ENCODE results near the gene RPS17. TPM values are rescaled to one million over a fixed set of nuclear protein-coding genes. Genes with fewer than 3 reads are reported as not detected.
"Not testable (repeated sequence)": the region's sequence is repeated elsewhere in the genome, so short reads cannot be mapped to it uniquely, and the experiment has no call there.

RPS17 gene
- total and polyA plus RNA-seq, 10 of the 15 experiments (the other 5 are each of a cell fraction or from before 2014, with no cell fraction given) = 1,223 to 7,871 (median 3,879) TPM

DNA sequence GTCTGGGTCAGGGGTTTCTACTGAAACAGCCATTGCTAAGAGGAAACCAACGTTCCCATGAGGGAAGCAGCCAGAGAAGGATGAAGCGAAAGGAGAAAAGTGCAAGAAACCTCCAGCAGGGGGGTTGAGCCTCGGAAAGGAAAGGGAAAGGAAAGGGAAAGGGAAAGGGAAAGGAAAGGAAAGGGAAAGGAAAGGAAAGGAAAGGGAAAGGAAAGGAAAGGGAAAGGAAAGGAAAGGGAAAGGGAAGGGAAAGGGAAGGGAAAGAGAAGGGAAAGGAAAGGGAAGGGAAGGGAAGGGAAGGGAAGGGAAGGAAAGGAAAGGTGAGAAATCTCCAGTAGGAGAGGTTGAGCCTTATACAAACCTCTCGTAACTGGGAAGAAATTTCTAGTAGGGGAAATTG is 52.0 kb downstream of the RPS17 start:
- DNase-seq (ENCODE audit: low read depth, low spot score); BruUV-seq (replicated peaks); CTCF ChIA-PET; POLR2A ChIA-PET; H3K27ac ChIP-seq (ENCODE audit: control insufficient read depth, insufficient read depth); H3K9me3 ChIP-seq (replicated peaks; ENCODE audit: control insufficient read depth, insufficient read depth, low read length); H3K9ac ChIP-seq (ENCODE audit: control insufficient read depth, insufficient read depth, low read length); FAIRE-seq; H3K4me1 ChIP-seq (ENCODE audit: control insufficient read depth, insufficient read depth, low read length); in situ Hi-C loops (cut with MboI); H3K36me3 ChIP-seq (ENCODE audit: control insufficient read depth in 2 of 2, insufficient read depth in 2 of 2, low read length in 1 of 2); H3K4me2 ChIP-seq (ENCODE audit: control insufficient read depth, insufficient read depth); H3K27me3 ChIP-seq (replicated peaks in 1 of 2; ENCODE audit: control insufficient read depth in 2 of 2, insufficient read depth in 2 of 2, low read length in 1 of 2); intact Hi-C loops (cut with micrococcal nuclease; ENCODE audit: unreplicated experiment); ATAC-seq; SMC1A ChIA-PET (ENCODE audit: uncharacterized antibody, unreplicated experiment); RAD21 ChIA-PET (ENCODE audit: unreplicated experiment); H3K79me2 ChIP-seq (ENCODE audit: control insufficient read depth, insufficient read depth, low read length); H2AFZ ChIP-seq (ENCODE audit: control insufficient read depth, low read depth, low read length); H4K20me1 ChIP-seq (ENCODE audit: control insufficient read depth, insufficient read depth); H3K4me3 ChIP-seq: not testable (repeated sequence)
- peak in 1 of 2 experiments; percentile 30; a peak in 2 of 4 replicates for TF ChIP-seq IKZF2 (IDR thresholded peaks at IDR 0.05)
- 36% methylated on average over 4 of the region's 4 CpGs for WGBS (ENCODE audit: insufficient coverage, insufficient replicate concordance, low lambda C conversion rate, missing lambda C conversion rate)

DNA sequence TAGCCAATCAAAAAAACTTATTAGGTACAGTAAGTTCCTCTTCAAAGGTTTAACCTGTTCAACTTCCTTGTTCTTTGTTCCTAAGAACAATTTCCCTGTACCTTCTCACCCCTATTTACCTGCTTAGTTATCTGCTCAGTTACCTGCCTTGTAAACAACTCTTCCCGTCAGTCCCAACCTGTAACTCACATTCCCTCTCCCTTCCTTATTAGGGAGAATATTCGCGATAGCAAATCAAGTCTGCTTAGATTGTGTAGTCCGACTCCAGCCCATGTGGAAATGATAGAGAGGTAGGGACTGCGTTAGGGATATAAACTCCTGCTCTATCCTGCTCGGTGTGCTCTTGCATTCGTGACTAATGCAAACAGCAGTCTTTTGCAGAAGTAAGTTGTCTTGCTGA is 53.2 kb downstream of the RPS17 start:
- SMC1A ChIA-PET (ENCODE audit: uncharacterized antibody, unreplicated experiment); CTCF ChIA-PET: not testable (repeated sequence)

More for the DNA sequence above, 53.2 kb downstream of the RPS17 start:
- BruUV-seq (replicated peaks); H2AFZ ChIP-seq (ENCODE audit: control insufficient read depth, low read depth, low read length); FAIRE-seq; H3K79me2 ChIP-seq (ENCODE audit: control insufficient read depth, insufficient read depth, low read length); H3K9ac ChIP-seq (ENCODE audit: control insufficient read depth, insufficient read depth, low read length); POLR2A ChIA-PET; ATAC-seq; H4K20me1 ChIP-seq (ENCODE audit: control insufficient read depth, insufficient read depth); H3K4me2 ChIP-seq (ENCODE audit: control insufficient read depth, insufficient read depth); H3K9me3 ChIP-seq (replicated peaks; ENCODE audit: control insufficient read depth, insufficient read depth, low read length); H3K27ac ChIP-seq (ENCODE audit: control insufficient read depth, insufficient read depth); H3K4me1 ChIP-seq (ENCODE audit: control insufficient read depth, insufficient read depth, low read length); intact Hi-C loops (cut with micrococcal nuclease; ENCODE audit: unreplicated experiment); H3K36me3 ChIP-seq (ENCODE audit: control insufficient read depth in 2 of 2, insufficient read depth in 2 of 2, low read length in 1 of 2); in situ Hi-C loops (cut with MboI); H3K4me3 ChIP-seq; DNase-seq (ENCODE audit: low read depth, low spot score); H3K27me3 ChIP-seq (replicated peaks in 1 of 2; ENCODE audit: control insufficient read depth in 2 of 2, insufficient read depth in 2 of 2, low read length in 1 of 2); RAD21 ChIA-PET (ENCODE audit: unreplicated experiment): not testable (repeated sequence)
- WGBS (ENCODE audit: insufficient coverage, insufficient replicate concordance, low lambda C conversion rate, missing lambda C conversion rate) = 54% methylated on average over 4 of the region's 7 CpGs

Other genes with a start within 250 kb of the RPS17 start
- 1.1 and 1.4 TPM in 2 replicates for gene GOLGA6L10, start 191.0 kb downstream of the RPS17 start, total RNA-seq (2014; rRNA removed)
- 1.4 and 1.7 TPM in 2 replicates for gene GOLGA6L10, start 191.0 kb downstream of the RPS17 start, total RNA-seq (2014; rRNA removed; fragmentation: Illumina TruSeq; extraction: Trizol)
- gene GOLGA6L10, start 191.0 kb downstream of the RPS17 start, total RNA-seq (2021) = 1.1 and 1.6 TPM in 2 replicates
- gene GOLGA6L10, start 191.0 kb downstream of the RPS17 start, polyA plus RNA-seq (2011; rRNA removed) = 6.7 and 10.7 TPM in 2 replicates
- 1.5 TPM in 2 replicates for gene GOLGA6L10, start 191.0 kb downstream of the RPS17 start, polyA plus RNA-seq (2014; fragmentation: Illumina TruSeq; extraction: Trizol)
- under 1 TPM; 0.68 to 0.82 TPM for gene GOLGA6L10, start 191.0 kb downstream of the RPS17 start, polyA plus RNA-seq (2014; fragmentation: Nextera tagmentation; extraction: Ambion mirVana)
- 1.7 and 2.1 TPM in 2 replicates for gene GOLGA6L10, start 191.0 kb downstream of the RPS17 start, polyA plus RNA-seq (2014; rRNA removed)
- gene GOLGA6L10, start 191.0 kb downstream of the RPS17 start, polyA plus RNA-seq (2016; fragmentation: Nextera tagmentation; extraction: Ambion mirVana) = 1 to 10 TPM in 1 of 2 experiments, under 1 TPM in 1; 0.84 to 1.2 TPM
- 1.6 TPM in 2 replicates for gene GOLGA6L9, start 110.6 kb downstream of the RPS17 start, total RNA-seq (2014; rRNA removed)
- 2.6 and 2.9 TPM in 2 replicates for gene GOLGA6L9, start 110.6 kb downstream of the RPS17 start, total RNA-seq (2014; rRNA removed; fragmentation: Illumina TruSeq; extraction: Trizol)
- 0.98 and 1.3 TPM in 2 replicates for gene GOLGA6L9, start 110.6 kb downstream of the RPS17 start, total RNA-seq (2021)
- gene GOLGA6L9, start 110.6 kb downstream of the RPS17 start, polyA plus RNA-seq (2011; rRNA removed) = 4.6 and 7.0 TPM in 2 replicates
- 3.2 and 3.7 TPM in 2 replicates for gene GOLGA6L9, start 110.6 kb downstream of the RPS17 start, polyA plus RNA-seq (2014; fragmentation: Illumina TruSeq; extraction: Trizol)
- gene GOLGA6L9, start 110.6 kb downstream of the RPS17 start, polyA plus RNA-seq (2014; fragmentation: Nextera tagmentation; extraction: Ambion mirVana) = under 1 TPM; 0.35 to 0.58 TPM
- 2.0 and 3.4 TPM in 2 replicates for gene GOLGA6L9, start 110.6 kb downstream of the RPS17 start, polyA plus RNA-seq (2014; rRNA removed)
- under 1 TPM; 0.92 to 0.96 TPM for gene GOLGA6L9, start 110.6 kb downstream of the RPS17 start, polyA plus RNA-seq (2016; fragmentation: Nextera tagmentation; extraction: Ambion mirVana)
- 0.28 and 0.44 TPM in 2 replicates for gene CPEB1, start 106.9 kb upstream of the RPS17 start, total RNA-seq (2014; rRNA removed)
- gene CPEB1, start 106.9 kb upstream of the RPS17 start, total RNA-seq (2014; rRNA removed; fragmentation: Illumina TruSeq; extraction: Trizol) = 0.27 and 0.28 TPM in 2 replicates
- gene CPEB1, start 106.9 kb upstream of the RPS17 start, total RNA-seq (2021) = 0.66 and 0.92 TPM in 2 replicates
- gene CPEB1, start 106.9 kb upstream of the RPS17 start, polyA plus RNA-seq (2011; rRNA removed) = 0.14 and 0.26 TPM in 2 replicates
- gene CPEB1, start 106.9 kb upstream of the RPS17 start, polyA plus RNA-seq (2014; fragmentation: Illumina TruSeq; extraction: Trizol) = 0.65 and 0.68 TPM in 2 replicates
- under 1 TPM; 0.05 to 0.20 TPM for gene CPEB1, start 106.9 kb upstream of the RPS17 start, polyA plus RNA-seq (2014; fragmentation: Nextera tagmentation; extraction: Ambion mirVana)
- gene CPEB1, start 106.9 kb upstream of the RPS17 start, polyA plus RNA-seq (2014; rRNA removed) = 0.71 and 0.99 TPM in 2 replicates
- 1 to 10 TPM; 1.1 TPM for gene CPEB1, start 106.9 kb upstream of the RPS17 start, polyA plus RNA-seq (2016; fragmentation: Nextera tagmentation; extraction: Ambion mirVana)
- not detected in 2 replicates for gene AP3B2, start 169.4 kb upstream of the RPS17 start, total RNA-seq (2014; rRNA removed)
- gene AP3B2, start 169.4 kb upstream of the RPS17 start, total RNA-seq (2014; rRNA removed; fragmentation: Illumina TruSeq; extraction: Trizol) = not detected in 2 replicates
- gene AP3B2, start 169.4 kb upstream of the RPS17 start, total RNA-seq (2021) = not detected in 2 replicates
- not detected in 2 replicates for gene AP3B2, start 169.4 kb upstream of the RPS17 start, polyA plus RNA-seq (2011; rRNA removed)
- not detected in 2 replicates for gene AP3B2, start 169.4 kb upstream of the RPS17 start, polyA plus RNA-seq (2014; fragmentation: Illumina TruSeq; extraction: Trizol)
- gene AP3B2, start 169.4 kb upstream of the RPS17 start, polyA plus RNA-seq (2014; fragmentation: Nextera tagmentation; extraction: Ambion mirVana) = not detected
- not detected in 2 replicates for gene AP3B2, start 169.4 kb upstream of the RPS17 start, polyA plus RNA-seq (2014; rRNA removed)
- not detected for gene AP3B2, start 169.4 kb upstream of the RPS17 start, polyA plus RNA-seq (2016; fragmentation: Nextera tagmentation; extraction: Ambion mirVana)